ENCODE data around the gene FNDC10.
"Not testable (repeated sequence)": the region's sequence is repeated elsewhere in the genome, so short reads cannot be mapped to it uniquely, and the experiment has no call there.

The FNDC10 gene

GRCh38 chr1:1599935-1600860 is at the start of gene FNDC10:
TSS of gene FNDC10 (minus strand) at chr1:1600135. CDS start at chr1:1600015, 120 bp downstream.
- H3K4me3 ChIP-seq (ENCODE audit: low read depth, low read length) = no peak within 1 kb of the TSS; the same call in 1 of the 2 replicates
- no peak for DNase-seq (ENCODE audit: low read depth)
- no peak for TF ChIP-seq CTCF (IDR thresholded peaks at IDR 0.05; ENCODE audit: low read depth, low read length, missing control alignments)

GRCh38 chr1:1648265-1648664 is 48.3 kb upstream of the FNDC10 start:
- not testable (repeated sequence) for H3K4me3 ChIP-seq (ENCODE audit: low read depth, low read length); DNase-seq (ENCODE audit: low read depth)

- DNase-seq (ENCODE audit: low read depth); H3K4me3 ChIP-seq (ENCODE audit: low read depth, low read length): not testable (repeated sequence)
Observed at GRCh38 chr1:1647567-1648241, 47.8 kb upstream of the FNDC10 start.

- DNase-seq (ENCODE audit: low read depth); H3K4me3 ChIP-seq (ENCODE audit: low read depth, low read length): not testable (repeated sequence)
Observed at GRCh38 chr1:1646326-1646725, 46.4 kb upstream of the FNDC10 start.

DNA sequence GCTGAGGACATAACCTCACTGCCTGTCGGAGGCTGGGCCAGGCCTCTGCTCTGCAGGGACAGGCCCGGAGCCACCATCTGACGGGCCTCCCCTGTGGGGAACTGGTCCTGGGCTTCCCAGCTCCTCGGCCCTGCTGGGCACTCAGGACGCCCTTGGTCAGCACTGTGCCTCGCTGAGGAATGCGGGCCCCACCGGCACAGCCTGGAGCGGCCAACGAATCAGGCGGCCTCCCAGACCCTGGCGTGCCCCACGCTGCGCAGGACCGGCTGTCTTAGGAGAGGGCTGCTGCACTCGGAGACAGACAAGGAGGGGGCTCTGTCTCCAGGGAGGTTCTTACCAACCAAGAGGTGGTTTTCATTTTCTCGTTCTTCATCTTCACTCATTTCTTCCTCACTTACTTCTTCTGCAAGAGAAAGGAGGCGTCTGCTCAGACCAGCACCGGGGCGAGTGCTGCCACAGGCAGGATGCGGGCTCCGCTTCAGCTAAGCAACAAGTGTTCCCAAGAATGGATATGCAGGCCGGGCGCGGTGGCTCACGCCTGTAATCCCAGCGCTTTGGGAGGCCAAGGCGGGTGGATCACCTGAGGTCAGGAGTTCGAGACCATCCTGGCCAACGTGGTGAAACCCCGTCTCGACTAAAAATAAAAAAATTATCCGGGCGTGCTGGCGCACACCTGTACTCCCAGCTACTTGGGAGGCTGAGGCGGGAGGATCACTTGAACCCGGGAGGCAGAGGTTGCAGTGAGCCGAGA is 41.0 kb upstream of the FNDC10 start:
- not testable (repeated sequence) for H3K4me3 ChIP-seq (ENCODE audit: low read depth, low read length); DNase-seq (ENCODE audit: low read depth)

DNA sequence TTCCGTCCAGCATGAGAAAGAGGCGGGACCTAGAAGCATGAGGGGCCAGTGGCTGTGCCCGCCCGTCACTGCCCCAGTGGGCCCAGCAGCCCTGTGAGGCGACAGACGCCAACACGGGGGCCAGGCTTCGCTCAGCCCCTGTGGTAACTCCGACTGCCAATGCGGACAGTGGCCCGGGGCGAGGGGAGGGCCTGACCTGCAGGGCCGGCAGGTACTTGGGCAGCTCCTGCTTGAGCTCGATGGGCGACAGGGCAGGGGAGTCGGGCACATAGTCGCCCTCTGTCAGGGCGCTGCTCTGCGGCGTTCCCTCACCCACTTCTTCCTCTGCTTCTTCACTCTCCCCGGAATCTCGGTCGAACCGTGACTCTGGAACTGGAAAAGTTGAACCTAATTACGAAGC is 40.1 kb upstream of the FNDC10 start:
- H3K4me3 ChIP-seq (ENCODE audit: low read depth, low read length); DNase-seq (ENCODE audit: low read depth): not testable (repeated sequence)

- DNase-seq (ENCODE audit: low read depth); H3K4me3 ChIP-seq (ENCODE audit: low read depth, low read length): not testable (repeated sequence)
Observed at GRCh38 chr1:1639368-1639767, 39.4 kb upstream of the FNDC10 start.

DNA sequence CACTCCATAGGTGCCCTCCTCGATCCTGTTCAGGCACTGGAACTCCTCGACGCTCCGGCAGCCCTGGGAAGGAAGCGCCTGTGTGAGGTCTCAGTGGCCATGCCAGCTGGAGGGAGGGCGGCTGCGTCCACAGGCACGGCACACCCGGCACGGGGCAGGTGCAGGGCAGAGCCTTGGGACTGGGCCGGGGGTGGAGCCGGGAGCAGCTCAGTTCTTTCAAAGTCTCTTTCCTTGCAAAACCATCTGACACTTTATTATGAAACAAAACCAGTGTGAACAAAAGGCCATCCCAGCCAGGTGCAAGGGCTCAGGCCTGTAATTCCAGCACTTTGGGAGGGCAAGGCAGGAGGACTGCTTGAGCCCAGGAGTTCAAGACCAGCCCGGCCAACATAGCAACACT is 38.6 kb upstream of the FNDC10 start:
- H3K4me3 ChIP-seq (ENCODE audit: low read depth, low read length); DNase-seq (ENCODE audit: low read depth): not testable (repeated sequence)

DNA sequence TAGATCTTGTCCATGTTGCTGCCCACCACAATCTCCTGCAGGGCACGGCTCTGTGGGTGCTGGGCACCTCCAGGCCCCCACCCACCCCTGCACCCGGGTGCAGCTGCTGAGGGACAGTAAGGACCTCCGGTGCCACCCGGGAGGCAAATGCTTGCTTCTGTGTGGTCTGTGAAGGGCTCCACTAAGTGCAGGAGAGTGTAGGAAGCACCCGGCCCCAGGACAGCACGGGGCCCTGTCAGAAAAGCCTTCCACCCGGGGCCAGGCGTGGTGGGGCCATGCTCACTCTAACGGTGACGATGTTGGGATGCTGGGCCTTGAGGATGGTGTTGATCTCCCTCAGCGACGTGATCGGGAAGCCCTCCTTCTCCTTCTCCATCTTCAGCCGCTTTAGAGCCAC is 37.5 kb upstream of the FNDC10 start:
- H3K4me3 ChIP-seq (ENCODE audit: low read depth, low read length); DNase-seq (ENCODE audit: low read depth): not testable (repeated sequence)

DNA sequence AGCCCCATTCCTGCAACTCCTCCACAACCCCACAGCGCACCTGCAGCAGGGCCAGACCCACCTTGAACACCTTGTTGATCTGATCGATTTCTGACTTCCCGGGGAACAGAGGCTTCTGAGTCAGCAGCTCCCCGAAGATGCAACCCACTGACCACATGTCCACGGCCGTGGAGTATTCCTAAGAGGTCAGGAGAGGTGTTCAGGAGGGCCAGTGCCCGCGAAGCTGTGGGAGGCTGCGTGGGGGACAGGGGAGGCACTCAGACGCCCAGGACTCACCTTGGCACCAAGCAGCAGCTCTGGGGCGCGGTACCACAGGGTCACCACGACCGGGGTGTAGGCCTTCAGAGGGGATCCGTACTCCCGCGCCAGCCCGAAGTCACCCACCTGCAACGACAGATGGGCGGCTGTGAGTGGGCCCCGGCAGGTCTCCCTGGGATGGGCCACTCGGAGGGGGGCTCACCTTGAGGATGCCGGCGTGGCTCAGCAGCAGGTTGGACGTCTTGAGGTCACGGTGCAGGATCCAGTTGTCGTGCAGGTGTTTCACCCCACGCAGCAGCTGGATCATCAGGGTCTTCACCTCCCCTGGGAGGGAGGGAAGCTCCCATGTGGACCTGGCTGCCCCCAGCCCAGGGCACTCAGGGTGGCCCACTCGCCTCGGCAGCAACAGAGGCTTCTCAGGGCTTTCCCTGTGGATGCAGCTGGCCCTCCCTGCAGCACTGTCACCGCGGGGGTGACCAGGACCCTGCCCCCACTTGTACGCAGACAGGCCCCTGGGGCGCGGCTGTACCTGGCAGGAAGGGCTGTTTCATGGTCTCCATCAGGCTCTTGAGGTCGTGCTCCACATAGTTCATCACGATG is 36.9 kb upstream of the FNDC10 start:
- not testable (repeated sequence) for H3K4me3 ChIP-seq (ENCODE audit: low read depth, low read length); DNase-seq (ENCODE audit: low read depth)

- DNase-seq (ENCODE audit: low read depth); H3K4me3 ChIP-seq (ENCODE audit: low read depth, low read length): not testable (repeated sequence)
Observed at GRCh38 chr1:1634613-1635012, 34.7 kb upstream of the FNDC10 start.

- not testable (repeated sequence) for H3K4me3 ChIP-seq (ENCODE audit: low read depth, low read length); DNase-seq (ENCODE audit: low read depth)
Observed at GRCh38 chr1:1633409-1633808, 33.5 kb upstream of the FNDC10 start.

All from GM12864 (cell line).